H1 (cell line): ENCODE measurements around the gene PRKN. TPM values are rescaled to one million over a fixed set of nuclear protein-coding genes. Genes with fewer than 3 reads are reported as not detected.

ENCODE experiments used
- CTCF ChIA-PET: fragments of 300-600 bp; sonication (Branson Sonifier 250); formaldehyde crosslinking; loops from one replicate; lab custom pipeline; 2021; ENCODE audit not compliant: partially characterized antibody; lab: Charles Lee
- POLR2A ChIA-PET: fragments of 300-600 bp; sonication (Branson Sonifier 250); formaldehyde crosslinking; loops from one replicate; lab custom pipeline; 2021; ENCODE audit warnings: inconsistent platforms; ENCODE audit not compliant: partially characterized antibody; lab: Charles Lee
- DNase-seq, 2 experiments: peaks; one replicate each; pipeline versions ENCODE4 v3.0.0 to v3.0.0-alpha.2; 2010 to 2022; ENCODE audit warnings: low spot score in 2 of 2, low read depth in 1 of 2, mixed read lengths in 1 of 2
- FAIRE-seq: peaks from 2 replicates; lab custom pipeline; 2011; peaks lifted over from hg19 to GRCh38; lab: Jason Lieb, UNC
- H2AFZ ChIP-seq: 2 replicates; pipeline ENCODE4 v1.8.1; 2012; ENCODE audit warnings: low read length, inconsistent platforms
- H2AK5ac ChIP-seq: 2 replicates; pipeline ENCODE4 v1.6.1; 2013; ENCODE audit warnings: low read depth, low read length
- H2BK120ac ChIP-seq: replicated peaks from 2 replicates; pipeline ENCODE3; 2013; ENCODE audit warnings: low read depth, low read length, inconsistent platforms
- H2BK12ac ChIP-seq: 2 replicates; pipeline ENCODE4 v1.6.1; 2013; ENCODE audit warnings: low read depth, low read length
- H2BK15ac ChIP-seq: 2 replicates; pipeline ENCODE4 v1.6.1; 2013; ENCODE audit warnings: low read length
- H2BK20ac ChIP-seq: 2 replicates; pipeline ENCODE4 v1.6.1; 2013; ENCODE audit warnings: low read length
- H2BK5ac ChIP-seq: 2 replicates; pipeline ENCODE4 v1.6.1; 2013; ENCODE audit warnings: low read depth, low read length
- H3K14ac ChIP-seq: 2 replicates; pipeline ENCODE4 v1.6.1; 2013; ENCODE audit warnings: inconsistent platforms; ENCODE audit not compliant: insufficient read length
- H3K18ac ChIP-seq: 2 replicates; pipeline ENCODE4 v1.6.1; 2013; ENCODE audit warnings: low read length; ENCODE audit errors: extremely low read depth
- H3K23ac ChIP-seq: 2 replicates; pipeline ENCODE4 v1.6.1; 2013; ENCODE audit warnings: inconsistent platforms; ENCODE audit not compliant: insufficient read length
- H3K23me2 ChIP-seq: 2 replicates; pipeline ENCODE4 v1.6.1; 2013; ENCODE audit warnings: low read depth, low read length
- H3K27ac ChIP-seq: 2 replicates; pipeline ENCODE4 v1.6.1; 2011; ENCODE audit warnings: low read depth, low read length, inconsistent platforms
- H3K27me3 ChIP-seq, 4 experiments: replicated peaks in 1 of 4; 1 replicate in 1 of 4; 2 replicates in 3 of 4; pipeline versions ENCODE4 v1.6.1 to v1.8.1; 2011 to 2013; ENCODE audit warnings: low read length in 3 of 4, mild to moderate bottlenecking in 3 of 4, inconsistent platforms in 2 of 4, mixed read lengths in 2 of 4, moderate library complexity in 1 of 4; ENCODE audit not compliant: control insufficient read depth in 3 of 4, insufficient read depth in 3 of 4; ENCODE audit errors: extremely low read depth in 1 of 4
- H3K36me3 ChIP-seq, 4 experiments: 2 replicates each; pipeline versions ENCODE4 v1.6.1 to v1.8.1; 2011 to 2013; ENCODE audit warnings: mild to moderate bottlenecking in 4 of 4, low read length in 3 of 4, moderate library complexity in 2 of 4, control low read depth in 1 of 4, inconsistent platforms in 1 of 4; ENCODE audit not compliant: insufficient read depth in 4 of 4, control insufficient read depth in 2 of 4
- H3K4ac ChIP-seq: replicated peaks from 2 replicates; pipeline ENCODE3; 2013; ENCODE audit warnings: low read length, low read depth, mixed read lengths, inconsistent platforms; ENCODE audit not compliant: insufficient read length
- H3K4me1 ChIP-seq, 4 experiments: replicated peaks in 1 of 4; 1 replicate in 1 of 4; 2 replicates in 3 of 4; pipeline versions ENCODE4 v1.6.1 to v1.8.1; 2011 to 2013; ENCODE audit warnings: low read length in 3 of 4, inconsistent platforms in 2 of 4, mixed read lengths in 1 of 4; ENCODE audit not compliant: insufficient read depth in 4 of 4, control insufficient read depth in 3 of 4
- H3K4me2 ChIP-seq, 2 experiments: 2 replicates each; pipeline versions ENCODE4 v1.6.1 to v1.8.1; 2011 to 2013; ENCODE audit warnings: low read depth in 2 of 2, low read length in 2 of 2, control low read depth in 1 of 2, inconsistent platforms in 1 of 2, mild to moderate bottlenecking in 1 of 2; ENCODE audit not compliant: insufficient read depth in 1 of 2
- H3K4me3 ChIP-seq, 4 experiments: fragments of 200-600, 300-600 bp in 1 of 4; sonication (generic), shearing (Covaris generic), sonication (Bioruptor Twin) in 1 of 4; 2 replicates each; pipeline versions ENCODE4 v1.5.1 to v1.8.1; 2011 to 2016; ENCODE audit warnings: low read length in 4 of 4, low read depth in 3 of 4, control low read depth in 2 of 4, inconsistent platforms in 2 of 4, mild to moderate bottlenecking in 2 of 4, mixed read lengths in 1 of 4, moderate library complexity in 1 of 4; ENCODE audit not compliant: insufficient read depth in 2 of 4; ENCODE audit errors: extremely low read depth in 1 of 4
- H3K56ac ChIP-seq: replicated peaks from 2 replicates; pipeline ENCODE3; 2013; ENCODE audit warnings: low read depth, mild to moderate bottlenecking, mixed read lengths, low read length, inconsistent platforms; ENCODE audit not compliant: insufficient read length
- H3K79me1 ChIP-seq: 2 replicates; pipeline ENCODE4 v1.6.1; 2013; ENCODE audit warnings: low read depth, low read length, control low read depth
- H3K79me2 ChIP-seq, 2 experiments: 2 replicates each; pipeline versions ENCODE4 v1.6.1 to v1.8.1; 2012 to 2013; ENCODE audit warnings: low read length in 2 of 2, mild to moderate bottlenecking in 2 of 2, inconsistent platforms in 1 of 2; ENCODE audit not compliant: insufficient read depth in 2 of 2, control insufficient read depth in 1 of 2
- H3K9ac ChIP-seq, 4 experiments: replicated peaks in 1 of 4; 1 replicate in 1 of 4; 2 replicates in 3 of 4; pipeline versions ENCODE4 v1.6.1 to v1.8.1; 2011 to 2013; ENCODE audit warnings: low read depth in 3 of 4, low read length in 3 of 4, control low read depth in 2 of 4, mild to moderate bottlenecking in 2 of 4, moderate library complexity in 2 of 4, inconsistent platforms in 1 of 4; ENCODE audit errors: extremely low read depth in 1 of 4
- H3K9me3 ChIP-seq, 2 experiments: 2 replicates each; pipeline versions ENCODE4 v1.6.1 to v1.8.1; 2012 to 2013; ENCODE audit warnings: mild to moderate bottlenecking in 2 of 2, moderate library complexity in 2 of 2, control low read depth in 1 of 2, inconsistent platforms in 1 of 2, low read depth in 1 of 2, low read length in 1 of 2, mixed read lengths in 1 of 2; ENCODE audit not compliant: insufficient read depth in 2 of 2
- H4K20me1 ChIP-seq, 2 experiments: replicated peaks in 1 of 2; 2 replicates each; pipeline versions ENCODE3 to v1.8.1; 2011 to 2013; ENCODE audit warnings: inconsistent platforms in 2 of 2, low read length in 2 of 2, mild to moderate bottlenecking in 1 of 2; ENCODE audit not compliant: insufficient read depth in 2 of 2, control insufficient read depth in 1 of 2
- H4K5ac ChIP-seq: 2 replicates; pipeline ENCODE4 v1.6.1; 2013; ENCODE audit warnings: low read length, low read depth, mixed read lengths, inconsistent platforms; ENCODE audit not compliant: insufficient read length
- H4K8ac ChIP-seq: 2 replicates; pipeline ENCODE4 v1.8.0; 2013; ENCODE audit warnings: mild to moderate bottlenecking, moderate library complexity, low read length, inconsistent platforms; ENCODE audit not compliant: insufficient read depth; ENCODE audit errors: extremely low read depth
- H4K91ac ChIP-seq: replicated peaks from 2 replicates; pipeline ENCODE3; 2013; ENCODE audit warnings: low read length, mixed read lengths, inconsistent platforms; ENCODE audit not compliant: insufficient read length
- ATF2 ChIP-seq: IDR thresholded peaks from 2 replicates; pipeline ENCODE4 v1.6.1; 2012; ENCODE audit warnings: low read length, inconsistent platforms
- JUND ChIP-seq: IDR thresholded peaks from 2 replicates; pipeline ENCODE4 v1.6.1; 2011; ENCODE audit warnings: mild to moderate bottlenecking, improper control_type of control experiment, low read length
- KDM4A ChIP-seq: IDR thresholded peaks from one replicate; pipeline ENCODE4 v1.7.1; 2012; ENCODE audit warnings: low read depth, mild to moderate bottlenecking, moderate library complexity, low read length, inconsistent platforms; ENCODE audit not compliant: severe bottlenecking
- SIRT6 ChIP-seq: IDR thresholded peaks from one replicate; pipeline ENCODE4 v1.7.1; 2012; ENCODE audit warnings: low read length, inconsistent platforms
- TEAD4 ChIP-seq: IDR thresholded peaks from 2 replicates; pipeline ENCODE4 v1.6.1; 2012; ENCODE audit warnings: low read depth, low read length, inconsistent platforms, mixed read lengths
- WGBS, 2 experiments: shearing (Covaris generic) in 1 of 2; methylation state at CpG; one replicate each; pipeline versions ENCODE4 v1.1.6 to v1.1.7; 2013 to 2015; ENCODE audit warnings: low lambda C conversion rate in 2 of 2, mixed read lengths in 2 of 2, inconsistent platforms in 1 of 2, low coverage in 1 of 2, missing lambda C conversion rate in 1 of 2; ENCODE audit not compliant: insufficient replicate concordance in 2 of 2, insufficient coverage in 1 of 2, insufficient read length in 1 of 2; ENCODE audit errors: extremely low coverage in 1 of 2, missing lambda C conversion rate in 1 of 2; 5-methylcytosine and 5-hydroxymethylcytosine counted together
- polyA plus RNA-seq, 7 experiments: library from polyadenylated mRNA; depleted of rRNA in 3 of 7; stranded (reverse) in 5 of 7; unstranded in 2 of 7; fragments of >200 nt in 5 of 7; fragments of 200-250 nt in 2 of 7; gene quantifications; 1 replicate in 5 of 7; 2 replicates in 1 of 7; 4 replicates in 1 of 7; pipeline versions ENCODE4 v1.2.1 to v1.2.3, GENCODE V29; 2011 to 2013; ENCODE audit warnings: missing spikeins in 2 of 7, mixed read lengths in 2 of 7
- total RNA-seq: library from RNA; stranded (reverse); fragmentation: NEBNext Ultra II Directional; extraction: Animal tissue kit (Norgen Biotek cat#: 25700); gene quantifications from 2 replicates; pipeline ENCODE4 v1.2.1, GENCODE V29; 2021

PRKN gene
- total and polyA plus RNA-seq, 2 of the 8 experiments (the other 6 are each of a cell fraction or from before 2014, with no cell fraction given) = 0.13 to 0.29 TPM

DNA sequence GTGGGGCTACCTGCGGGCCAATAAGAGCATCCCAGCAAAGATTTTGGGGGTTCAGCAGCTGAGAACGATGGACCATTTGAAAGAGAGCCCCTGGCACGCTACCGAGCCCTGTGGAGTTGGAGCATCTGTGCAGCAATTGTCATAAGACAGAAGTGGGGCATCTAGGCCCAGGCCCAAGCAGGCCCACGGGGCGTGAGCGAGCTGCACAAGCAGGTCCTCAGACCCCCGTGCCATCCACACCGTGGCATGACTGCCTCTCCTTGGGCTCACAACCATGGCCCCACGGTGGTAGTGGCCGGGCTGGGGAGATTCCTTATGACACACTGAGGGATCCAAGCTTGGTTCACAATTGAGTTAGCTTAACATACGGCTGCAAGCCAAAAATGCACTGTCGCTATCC, 1350.5 kb downstream of the PRKN start:
- Histone ChIP-seq H3K4me3 (no peak overlapping the region), H3K18ac (no peak overlapping the region), H3K14ac (no peak overlapping the region), H2BK15ac (no peak overlapping the region), H3K4me2 (no peak overlapping the region), H4K8ac (no peak overlapping the region), H3K4ac (no peak overlapping the region), H4K20me1 (peaks cover 0 to 6% of the 10 kb centered on the region in 2 experiments), H2AFZ (no peak overlapping the region), H3K36me3 (no peaks in the 10 kb centered on the region), H3K27me3 (no peaks in the 10 kb centered on the region; a peak in 1 of 7 replicates), H3K27ac (no peak overlapping the region), H3K56ac (no peak overlapping the region), H3K9me3 (no peaks in the 10 kb centered on the region), H3K23ac (no peak overlapping the region), H2AK5ac (no peak overlapping the region), H2BK12ac (no peak overlapping the region), H4K91ac (no peak overlapping the region), H3K23me2 (peaks cover 7% of the 10 kb centered on the region; the same call in 1 of the 2 replicates), H4K5ac (no peak overlapping the region), H2BK120ac (no peak overlapping the region), H3K79me1 (no peaks in the 10 kb centered on the region), H3K9ac (no peak overlapping the region), H2BK5ac (no peak overlapping the region), H3K79me2 (no peaks in the 10 kb centered on the region; a peak in 1 of 4 replicates), H2BK20ac (no peak overlapping the region), H3K4me1 (no peaks in the 10 kb centered on the region; a peak in 2 of 7 replicates)
- ChIA-PET POLR2A (no interaction called here), CTCF (interaction anchor here (0.7 to 7.3 kb wide), 9 partner anchors 22 to 275 kb away, joined by 3 to 113 read pairs (median 4); no protein-coding TSS in a partner anchor)
- 93% methylated on average over 13 of the region's 13 CpGs; no CpG with 5 or more reads in 1 of the 2 experiments for WGBS, 2 experiments
- FAIRE-seq (no peak), DNase-seq (no peak)
- TF ChIP-seq TEAD4 = no peak
- TF ChIP-seq JUND = no peak
- no peak for TF ChIP-seq SIRT6
- no peak for TF ChIP-seq KDM4A
- TF ChIP-seq ATF2 = no peak
